Gastrocnemius medialis (tissue), 4 donors: ENCODE results near the gene PIP4K2A.
"Not testable (repeated sequence)": the region's sequence is repeated elsewhere in the genome, so short reads cannot be mapped to it uniquely, and the experiment has no call there.

Experiments
- CTCF ChIP-seq, 5 experiments: fragments of 450-650 bp in 3 of 5; fragments of 200-600 bp in 2 of 5; sonication (generic) in 2 of 5; IDR thresholded peaks in 4 of 5; conservative IDR thresholded peaks in 1 of 5; 1 replicate in 4 of 5; 2 replicates in 1 of 5; pipeline ENCODE4 v1.5.1; 2016 to 2019; ENCODE audit warnings: antibody characterized with exemption in 5 of 5, mild to moderate bottlenecking in 3 of 5, moderate library complexity in 3 of 5
- POLR2A ChIP-seq, 2 donors: fragments of 450-650 bp; IDR thresholded peaks; one replicate each; pipeline ENCODE4 v1.6.1; 2017; ENCODE audit warnings: antibody characterized with exemption in 2 of 2, mild to moderate bottlenecking in 2 of 2, moderate library complexity in 2 of 2

DNA sequence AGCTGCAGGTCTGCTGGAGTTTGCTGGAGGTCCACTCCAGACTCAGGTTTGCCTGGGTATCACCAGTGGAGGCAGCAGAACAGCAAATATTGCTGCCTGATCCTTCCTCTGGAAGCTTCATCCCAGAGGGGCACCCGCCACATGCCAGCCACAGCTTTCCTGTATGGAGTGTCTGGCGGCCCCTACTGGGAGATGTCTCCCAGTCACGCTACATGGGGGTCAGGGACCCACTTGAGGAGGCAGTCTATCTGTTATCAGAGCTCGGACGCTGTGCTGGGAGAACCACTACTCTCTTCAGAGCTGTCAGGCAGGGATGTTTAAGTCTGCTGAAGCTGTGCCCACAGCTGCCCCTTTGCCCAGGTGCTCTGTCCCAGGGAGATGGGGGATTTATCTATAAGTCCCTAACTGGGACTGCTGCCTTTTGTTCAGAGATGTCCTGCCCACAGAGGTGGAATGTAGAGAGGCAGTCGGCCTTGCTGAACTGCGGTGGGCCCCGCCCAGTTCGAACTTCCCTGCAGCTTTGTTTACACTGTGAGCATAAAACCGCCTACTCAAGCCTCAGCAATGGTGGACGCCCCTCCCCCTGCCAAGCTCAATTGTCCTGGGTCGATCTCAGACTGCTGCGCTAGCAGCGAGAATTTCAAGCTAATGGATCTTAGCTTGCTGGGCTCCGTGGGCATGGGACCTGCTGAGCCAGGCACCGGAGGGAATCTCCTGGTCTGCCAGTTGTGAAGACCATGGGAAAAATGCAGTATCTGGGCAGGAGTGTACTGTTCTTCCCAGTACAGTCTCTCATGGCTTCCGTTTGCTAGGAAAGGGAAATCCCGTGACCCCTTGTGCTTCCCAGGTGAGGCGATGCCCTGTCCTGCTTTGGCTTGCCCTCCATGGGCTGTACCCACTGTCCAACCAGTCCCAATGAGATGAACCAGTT is 200.6 kb downstream of the PIP4K2A start:
- TF ChIP-seq CTCF (IDR thresholded peaks at IDR 0.05 in 4 of 5, conservative IDR thresholded peaks at IDR 0.05 in 1 of 5); POLR2A (IDR thresholded peaks at IDR 0.05): not testable (repeated sequence)
